Measurements from ENCODE around the gene NRGN. TPM values are rescaled to one million over a fixed set of nuclear protein-coding genes. Genes with fewer than 3 reads are reported as not detected.

NRGN gene
- polyA plus RNA-seq: 10 to 100 TPM in 1 of 3 donors, 1 to 10 TPM in 2; 1.2 to 17.0 (median 5.3) TPM

DNA sequence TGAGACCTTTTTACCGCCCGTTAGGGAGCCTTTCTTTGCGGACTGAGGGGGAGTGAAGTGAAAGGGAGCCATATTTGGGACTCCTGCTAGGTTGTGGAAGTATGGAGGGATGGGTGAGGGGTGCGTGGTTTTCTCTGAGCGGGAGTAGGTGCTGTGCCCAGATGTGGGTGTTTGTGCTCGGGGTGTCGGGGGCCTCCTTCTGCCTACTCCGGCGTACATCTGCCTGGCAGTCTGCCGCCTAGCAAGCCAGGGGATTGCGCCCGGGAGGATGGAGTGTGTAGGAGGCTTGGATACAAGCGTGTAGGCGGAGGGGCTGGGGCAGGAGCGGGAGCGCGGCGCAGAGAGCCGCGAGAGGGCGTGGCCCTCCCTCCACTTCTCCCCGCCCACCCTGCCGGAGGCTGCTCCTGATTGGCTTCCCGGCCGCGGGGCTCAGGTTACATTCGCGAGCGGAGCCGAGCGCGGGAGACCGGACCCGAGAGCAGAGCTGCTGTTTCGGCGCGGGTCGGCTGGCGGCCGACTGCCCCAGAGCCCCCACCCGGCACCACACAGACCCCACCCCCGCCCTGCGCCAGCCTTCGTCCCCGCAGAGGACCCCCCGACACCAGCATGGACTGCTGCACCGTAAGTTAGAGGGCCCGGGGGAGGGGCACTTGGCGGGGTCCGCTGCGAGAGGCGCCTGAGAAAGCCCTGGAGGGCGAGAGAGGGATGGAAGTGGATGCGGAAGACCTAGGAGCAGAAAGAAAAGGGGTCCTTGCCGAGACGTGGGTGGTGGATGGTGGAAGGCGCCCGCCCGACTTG is at the start of gene NRGN:
NRGN (plus strand) TSS at position 464 of the 798 bp plus-strand sequence; CDS start at position 607, 143 bp downstream.
- WGBS, 3 donors: 0 to 2% (median 2%) methylated on average over 56 to 59 of the region's 59 CpGs

DNA sequence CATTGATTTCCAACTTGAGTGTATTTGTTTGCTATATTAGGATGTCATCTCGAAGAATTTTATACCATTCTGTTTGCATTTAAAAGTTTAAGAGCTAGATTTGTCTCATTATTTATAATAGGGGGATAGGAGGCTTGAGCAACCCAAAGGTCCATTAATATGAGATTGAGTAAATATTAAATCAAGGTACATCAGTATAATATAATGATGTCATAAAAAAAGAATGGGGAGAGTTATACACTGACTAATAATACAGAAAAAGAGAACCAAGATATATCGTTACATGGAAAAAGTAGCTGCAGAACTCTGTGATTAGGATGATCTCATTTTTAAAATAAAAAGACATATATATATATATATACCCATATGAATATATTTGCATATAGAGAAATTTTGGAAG is 46.6 kb upstream of the NRGN start:
- WGBS, 3 donors: 95 to 97% (median 97%) methylated on average over 2 of the region's 2 CpGs
- no peak overlapping the region for H3K27ac ChIP-seq (ENCODE audit: low read depth, low read length)

More for the DNA sequence above, at the start of gene NRGN:
- H3K27ac ChIP-seq (ENCODE audit: low read depth, low read length): no peak within 1 kb of the TSS

DNA sequence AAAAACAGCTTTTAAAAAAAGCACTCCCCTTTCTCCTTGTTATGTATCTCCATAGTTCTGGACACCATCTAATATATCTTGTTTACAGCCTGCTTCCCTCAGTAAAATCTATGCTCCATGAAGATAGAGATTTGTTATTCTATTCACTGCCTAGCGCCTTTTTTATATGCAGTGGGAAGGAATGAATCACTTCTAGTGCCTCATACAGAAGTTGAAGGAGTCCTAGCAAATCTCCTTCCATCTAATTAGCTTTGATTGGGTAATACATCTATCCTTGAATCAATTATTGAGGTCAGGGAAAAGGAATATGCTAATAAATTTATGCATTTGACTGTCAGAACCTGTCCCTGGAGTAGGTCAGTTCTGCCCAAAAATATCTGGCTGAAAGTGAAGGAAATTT is 40.2 kb upstream of the NRGN start:
- H3K27ac ChIP-seq (ENCODE audit: low read depth, low read length): no peak overlapping the region
- WGBS, 3 donors: 80 to 92% (median 84%) methylated on average over 1 of the region's 1 CpG

DNA sequence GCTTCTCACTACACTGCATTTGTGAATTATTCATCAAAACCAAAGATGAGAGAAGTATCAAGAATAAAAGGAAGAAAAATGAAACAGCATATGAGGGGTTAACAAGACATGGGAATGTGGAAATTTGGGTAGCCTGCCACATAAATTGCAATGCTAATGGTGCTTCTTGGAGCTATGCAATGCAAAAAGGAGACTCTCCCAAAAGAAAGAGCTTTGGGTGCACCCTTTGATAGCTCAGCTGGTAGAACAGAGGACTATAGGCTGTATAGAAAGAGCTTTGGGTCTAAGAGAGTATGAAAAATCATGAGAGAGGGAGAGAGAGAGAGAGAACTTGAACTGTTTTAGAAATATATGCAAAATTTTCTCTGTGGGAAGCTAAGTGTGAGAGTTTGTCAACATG is 39.7 kb upstream of the NRGN start:
- no peak overlapping the region for H3K27ac ChIP-seq (ENCODE audit: low read depth, low read length)

DNA sequence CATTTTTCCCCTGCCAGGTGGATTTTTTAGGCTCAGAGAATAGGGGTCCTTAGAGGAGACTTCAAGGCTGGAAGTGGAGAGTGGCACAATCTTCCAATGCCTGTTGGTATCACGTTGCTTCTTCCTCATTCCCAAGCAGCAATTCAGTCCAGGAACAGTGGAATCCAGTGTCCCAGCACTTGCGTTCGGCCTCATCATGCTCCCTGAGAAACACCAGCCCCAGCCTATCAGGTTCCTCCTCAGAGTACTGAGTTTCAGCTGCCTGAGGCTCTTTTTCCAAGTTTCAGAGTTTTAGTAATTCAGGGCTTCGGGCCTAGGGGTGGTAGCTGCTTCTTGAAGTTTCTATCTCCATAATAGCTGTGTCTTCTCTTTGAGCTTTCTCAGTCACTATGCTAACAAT is 31.9 kb upstream of the NRGN start:
- WGBS, 3 donors: 81 to 90% (median 88%) methylated on average over 4 of the region's 4 CpGs
- no peak overlapping the region for H3K27ac ChIP-seq (ENCODE audit: low read depth, low read length)

DNA sequence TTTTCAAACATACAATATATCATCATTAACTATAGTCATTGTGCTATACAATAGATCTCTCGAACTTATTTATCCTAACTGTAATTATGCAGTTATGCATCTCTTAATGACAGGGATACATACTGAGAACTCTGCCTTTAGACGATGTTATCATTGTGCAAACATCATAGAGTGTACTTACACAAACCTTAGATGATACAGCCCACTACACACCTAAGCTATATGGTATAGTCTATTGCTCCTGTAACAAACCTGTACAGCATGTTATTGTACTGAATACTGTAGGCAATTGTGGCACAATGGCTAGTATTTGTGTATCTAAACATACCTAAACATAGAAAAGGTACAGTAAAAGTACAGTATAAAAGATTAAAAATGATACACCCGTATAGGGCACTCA is 27.4 kb upstream of the NRGN start:
- 51 to 88% (median 81%) methylated on average over 3 of the region's 3 CpGs for WGBS, 3 donors
- H3K27ac ChIP-seq (ENCODE audit: low read depth, low read length): no peak overlapping the region

DNA sequence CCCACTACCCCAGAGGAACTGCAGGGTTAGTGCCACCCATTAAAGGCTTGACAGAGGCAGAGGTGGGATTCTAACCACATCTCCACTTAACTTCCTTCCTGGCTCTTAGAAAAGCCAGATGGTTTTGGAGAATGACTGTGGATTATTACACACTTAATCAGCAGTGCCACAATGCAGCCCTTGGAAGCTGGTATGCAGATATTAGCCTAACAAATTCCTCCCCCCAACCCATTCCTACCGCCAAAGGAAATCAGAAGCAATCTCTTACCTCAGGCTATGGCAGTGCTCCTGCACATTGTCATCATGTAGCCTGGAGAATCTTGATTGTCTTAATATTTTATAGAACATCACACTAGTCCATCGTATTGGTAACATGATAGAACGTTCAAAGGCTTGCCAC is 23.2 kb upstream of the NRGN start:
- 47 to 56% (median 48%) methylated on average over 3 of the region's 3 CpGs for WGBS, 3 donors
- H3K27ac ChIP-seq (ENCODE audit: low read depth, low read length): no peak overlapping the region

DNA sequence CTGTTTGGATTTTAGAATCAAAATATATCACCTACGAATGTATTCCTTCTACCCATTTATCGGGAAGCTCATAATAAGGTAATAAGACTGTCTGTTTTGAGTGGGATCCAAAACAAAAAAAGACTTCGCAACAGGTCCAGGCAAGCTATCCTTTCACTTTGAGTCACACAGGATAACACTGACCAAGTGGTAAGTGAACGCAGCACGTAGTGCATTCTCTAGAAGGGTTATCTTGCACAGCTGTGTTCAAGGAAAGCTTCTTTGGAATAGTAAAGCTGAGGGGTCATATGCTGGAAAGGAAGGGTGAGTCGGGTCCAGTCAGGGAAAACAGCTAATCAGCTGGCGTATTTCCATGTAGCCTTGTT is 22.3 kb upstream of the NRGN start:
- whole genome bisulfite sequencing, 3 donors: 32 to 42% (median 33%) methylated on average over 7 of the region's 7 CpGs
- H3K27ac ChIP-seq (ENCODE audit: low read depth, low read length): no peak overlapping the region

DNA sequence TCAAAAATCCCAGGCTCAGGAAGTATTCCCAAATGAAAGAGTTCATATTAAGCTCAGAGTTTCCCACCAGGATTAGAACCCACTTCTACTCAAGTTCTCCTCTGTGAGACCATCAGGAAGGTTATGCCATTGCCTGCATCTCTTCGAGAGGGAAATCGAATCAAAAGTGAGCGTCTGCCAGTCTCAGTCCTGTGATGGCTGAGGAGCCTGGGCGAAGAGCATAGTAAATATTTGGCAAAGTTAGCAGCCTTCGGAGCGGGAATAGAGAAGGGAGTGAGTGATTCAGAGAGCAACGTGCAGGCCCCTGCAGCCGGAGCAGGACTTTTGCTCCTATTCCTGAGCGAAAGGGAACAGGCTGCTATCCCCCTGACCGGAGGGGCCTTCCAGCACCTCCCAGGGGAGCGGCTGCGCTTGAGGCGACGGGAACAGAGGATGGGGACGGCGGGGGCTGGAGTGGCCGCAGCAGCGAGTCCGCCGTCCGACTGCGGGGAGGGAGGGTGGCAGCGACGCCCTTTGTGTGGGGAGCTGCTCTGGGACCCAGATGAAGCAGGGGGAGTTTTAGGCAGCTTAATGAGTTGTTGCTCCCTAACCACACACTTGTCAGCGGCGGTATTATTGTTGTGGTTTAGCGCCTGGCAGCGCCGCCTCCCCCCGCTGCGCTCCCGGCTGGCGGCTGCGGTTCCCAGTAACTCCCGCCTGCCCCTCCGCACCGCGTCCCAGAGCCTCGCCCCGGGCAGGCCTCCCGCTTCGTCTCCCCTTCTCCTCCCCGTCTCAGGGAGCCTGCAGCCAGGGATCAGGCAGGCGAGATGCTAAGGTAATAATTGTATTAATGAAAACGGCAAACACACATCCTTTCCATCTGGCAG is 21.7 kb upstream of the NRGN start:
- 0 to 1% (median 1%) methylated on average over 39 to 45 of the region's 45 CpGs for WGBS, 3 donors

DNA sequence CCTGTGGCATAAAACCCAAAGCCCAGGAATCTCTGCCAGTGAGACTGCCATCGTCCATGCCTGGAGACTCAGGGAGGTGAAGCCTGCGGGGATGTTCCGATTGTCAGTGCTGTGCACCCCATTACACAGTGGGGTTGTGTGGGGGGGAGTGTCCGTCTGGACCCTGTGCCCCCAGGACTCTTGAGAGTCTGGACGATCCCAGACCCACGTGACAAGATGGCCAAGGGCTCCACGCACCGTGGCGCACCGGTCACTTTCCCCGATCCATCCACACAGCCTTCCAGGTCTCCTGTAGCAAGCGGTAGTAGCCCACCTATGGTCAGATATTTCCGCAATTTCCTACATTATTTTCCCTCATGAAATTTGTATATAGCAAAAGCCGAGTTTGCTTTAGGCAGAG is 20.9 kb upstream of the NRGN start:
- 21 to 62% (median 52%) methylated on average over 14 of the region's 14 CpGs for WGBS, 3 donors
- no peak overlapping the region for H3K27ac ChIP-seq (ENCODE audit: low read depth, low read length)

More for the DNA sequence above, 21.7 kb upstream of the NRGN start:
- H3K27ac ChIP-seq (ENCODE audit: low read depth, low read length): no peak overlapping the region

DNA sequence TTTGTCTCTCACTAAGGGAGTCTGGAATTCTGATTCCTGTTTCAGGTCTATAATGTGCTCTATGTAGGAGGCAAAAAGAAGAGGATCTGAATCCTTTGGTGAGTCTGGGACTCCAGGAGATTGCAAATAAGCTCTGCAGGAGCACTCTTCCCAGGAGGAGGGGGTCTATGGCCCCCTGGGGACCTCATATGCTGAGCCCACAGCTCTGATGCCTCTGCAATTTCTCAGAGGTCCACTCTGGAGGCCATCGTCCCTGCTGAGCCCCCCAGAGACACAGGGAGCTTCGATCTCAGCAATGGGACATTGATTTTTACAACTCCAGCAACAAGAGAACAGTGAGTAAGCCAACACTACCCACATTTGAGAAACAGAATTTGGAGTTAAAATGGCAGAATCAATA is 20.2 kb upstream of the NRGN start:
- H3K27ac ChIP-seq (ENCODE audit: low read depth, low read length): no peak overlapping the region
- WGBS, 3 donors: 34 to 68% (median 67%) methylated on average over 2 of the region's 2 CpGs

DNA sequence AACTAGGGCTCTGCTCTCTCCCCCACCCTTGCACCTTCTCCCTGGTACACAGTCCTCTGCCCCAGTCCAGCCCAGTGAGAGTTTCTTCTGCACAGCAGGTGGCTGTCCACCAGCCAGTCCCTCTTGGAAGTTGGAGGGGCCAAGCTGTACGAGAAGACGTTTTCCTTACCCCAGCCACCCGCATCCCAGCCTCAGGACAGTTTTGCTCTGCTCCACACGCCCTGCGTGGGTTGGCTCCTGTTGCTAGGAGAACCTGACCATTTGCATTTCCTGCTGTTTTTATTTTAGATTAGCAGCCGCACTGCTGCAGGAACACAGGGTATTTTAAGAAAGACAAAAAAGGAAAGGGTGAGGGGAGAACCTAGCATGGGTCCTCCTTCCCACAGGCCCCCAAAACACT is 17.6 kb upstream of the NRGN start:
- no peak overlapping the region for H3K27ac ChIP-seq (ENCODE audit: low read depth, low read length)
- WGBS, 3 donors: 34 to 51% (median 47%) methylated on average over 6 of the region's 6 CpGs

DNA sequence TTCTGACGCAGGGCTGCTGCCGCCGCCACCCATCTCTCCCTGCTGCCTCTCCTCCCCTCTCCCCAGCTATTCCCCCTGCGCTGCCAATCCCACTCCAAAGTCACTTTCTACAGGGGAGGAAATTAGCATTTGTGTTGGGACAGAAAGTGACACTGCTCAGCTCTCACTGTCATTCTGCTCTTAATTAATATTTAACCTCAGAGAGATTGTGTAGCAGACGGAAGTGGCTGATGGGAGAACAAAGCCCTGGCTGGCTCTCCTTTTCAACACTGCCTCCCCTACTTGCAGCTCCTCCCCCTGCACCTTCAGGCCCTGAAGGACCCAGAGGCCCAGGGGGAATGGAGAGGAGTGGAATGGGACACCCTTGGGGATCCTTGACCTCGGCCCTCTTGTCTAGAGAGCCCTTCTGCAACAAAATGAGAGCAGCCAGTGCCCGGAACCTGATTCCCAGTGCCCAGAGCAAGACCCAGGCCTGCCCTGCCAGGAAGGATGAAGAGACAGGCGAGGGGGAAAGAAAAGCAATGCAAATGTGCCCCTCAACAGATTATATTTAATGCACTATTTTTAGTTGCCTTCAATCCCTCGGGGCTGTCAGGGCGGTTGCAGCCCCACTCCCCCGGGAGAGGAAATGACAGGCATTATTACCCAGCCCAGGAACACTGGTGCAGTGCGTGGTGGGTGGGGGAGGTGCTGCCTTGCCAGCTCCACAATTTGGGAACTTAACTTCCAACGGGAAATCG is 14.6 kb upstream of the NRGN start:
- no peak overlapping the region for H3K27ac ChIP-seq (ENCODE audit: low read depth, low read length)
- 33 to 41% (median 40%) methylated on average over 14 of the region's 14 CpGs for WGBS, 3 donors

DNA sequence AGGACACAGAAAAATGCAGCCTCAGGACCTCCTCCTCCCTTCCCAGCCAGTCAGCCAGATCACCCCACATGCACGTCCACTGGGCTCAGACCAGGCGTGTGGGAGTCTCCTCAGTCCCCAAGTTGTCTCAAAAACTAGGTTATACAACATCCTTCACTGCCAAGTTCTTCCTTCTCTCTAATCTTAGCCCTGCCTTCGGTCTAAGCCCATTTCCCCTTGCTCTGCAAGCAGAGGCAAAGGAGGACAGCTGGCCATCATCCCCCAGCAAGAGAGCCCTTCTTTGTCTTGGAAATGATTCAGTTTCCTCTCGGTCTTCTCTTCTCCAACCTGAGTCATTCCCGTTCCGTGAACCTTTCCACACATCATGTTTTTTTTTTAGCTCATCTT is 14.0 kb upstream of the NRGN start:
- H3K27ac ChIP-seq (ENCODE audit: low read depth, low read length): no peak overlapping the region
- WGBS, 3 donors: 7 to 51% (median 13%) methylated on average over 6 of the region's 6 CpGs

DNA sequence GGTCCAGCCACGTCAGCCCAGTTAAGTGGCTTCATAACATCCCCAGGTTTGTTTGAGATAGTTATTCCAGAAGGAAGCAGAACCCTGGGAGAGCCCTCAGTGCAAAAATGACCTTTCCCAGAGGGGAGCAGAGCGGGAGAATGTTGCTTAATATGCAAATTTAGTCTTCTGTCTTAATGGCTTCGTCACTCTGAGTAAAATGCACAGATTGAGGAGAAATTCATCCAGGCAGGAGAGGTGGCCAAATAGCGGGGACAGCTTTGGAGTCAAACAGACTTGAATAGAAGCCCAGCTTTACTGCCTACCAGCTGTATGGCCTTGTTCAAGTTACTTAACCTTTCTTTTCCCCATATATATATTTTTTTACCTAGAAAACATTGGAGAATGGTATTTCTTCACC is 12.3 kb upstream of the NRGN start:
- no peak overlapping the region for H3K27ac ChIP-seq (ENCODE audit: low read depth, low read length)

DNA sequence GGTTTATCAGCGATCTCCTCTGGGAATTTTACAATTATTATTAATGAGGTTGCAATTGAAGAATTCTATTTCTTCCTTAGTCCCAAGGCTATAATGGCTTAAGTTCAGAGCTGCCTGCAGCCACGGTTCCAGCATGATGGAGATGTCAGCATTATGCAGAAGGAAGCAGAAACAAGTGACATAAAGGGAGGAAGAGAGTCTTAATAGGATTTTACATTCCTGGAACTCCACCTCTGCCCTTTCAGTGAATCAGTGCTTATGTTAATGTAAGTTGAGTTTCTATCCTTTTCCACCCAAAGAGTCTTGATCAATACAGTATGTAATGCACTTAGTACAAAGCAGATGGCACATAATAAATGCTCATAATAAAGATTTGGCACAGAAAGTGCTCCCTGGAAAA is 11.6 kb upstream of the NRGN start:
- no peak overlapping the region for H3K27ac ChIP-seq (ENCODE audit: low read depth, low read length)

More for the DNA sequence above, 12.3 kb upstream of the NRGN start:
- WGBS, 3 donors: 76 to 81% (median 81%) methylated on average over 4 of the region's 4 CpGs

DNA sequence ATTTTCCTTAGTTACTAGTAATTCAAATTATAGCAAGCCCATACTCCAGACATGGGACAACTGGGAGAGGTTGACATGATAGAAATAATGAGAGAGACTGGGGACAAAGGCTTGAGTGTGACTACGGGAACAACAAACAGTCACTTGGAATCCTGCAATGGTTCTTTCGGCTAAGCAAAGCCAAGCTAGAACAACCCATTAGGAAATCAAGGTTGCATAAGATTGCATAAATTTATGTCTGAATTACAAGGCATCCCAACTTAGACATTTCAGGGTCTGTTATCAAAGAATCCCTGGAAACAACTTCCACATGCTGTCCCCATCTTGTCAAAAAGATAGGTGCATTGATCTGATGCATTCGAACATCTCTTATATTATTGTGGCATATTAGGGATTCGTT is 10.2 kb upstream of the NRGN start:
- H3K27ac ChIP-seq (ENCODE audit: low read depth, low read length): no peak overlapping the region
- WGBS, 3 donors: 69 to 89% (median 78%) methylated on average over 4 of the region's 4 CpGs

More for the DNA sequence above, 11.6 kb upstream of the NRGN start:
- WGBS, 3 donors: 75 to 90% (median 86%) methylated on average over 2 of the region's 2 CpGs

DNA sequence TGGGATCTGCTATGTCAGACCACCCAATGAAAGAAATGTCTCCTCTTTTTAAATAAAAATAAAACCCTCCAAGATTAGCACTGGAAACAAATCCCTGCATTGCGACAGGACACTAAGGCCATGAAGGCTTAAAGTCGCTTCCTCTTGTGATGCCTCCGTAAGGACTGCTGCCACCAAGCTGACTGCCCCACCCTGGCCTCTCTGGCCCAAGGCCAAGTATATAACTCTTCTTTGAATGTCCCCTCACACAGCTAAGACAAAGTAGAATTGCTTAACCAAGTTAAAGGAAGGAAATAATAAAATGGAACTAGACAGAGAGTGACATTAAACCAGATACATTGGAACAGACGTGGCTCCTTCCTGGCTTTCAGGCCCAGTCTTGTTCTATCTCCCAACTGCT is 7.5 kb upstream of the NRGN start:
- WGBS, 3 donors: 53 to 94% (median 60%) methylated on average over 4 of the region's 4 CpGs
- H3K27ac ChIP-seq (ENCODE audit: low read depth, low read length): no peak overlapping the region

DNA sequence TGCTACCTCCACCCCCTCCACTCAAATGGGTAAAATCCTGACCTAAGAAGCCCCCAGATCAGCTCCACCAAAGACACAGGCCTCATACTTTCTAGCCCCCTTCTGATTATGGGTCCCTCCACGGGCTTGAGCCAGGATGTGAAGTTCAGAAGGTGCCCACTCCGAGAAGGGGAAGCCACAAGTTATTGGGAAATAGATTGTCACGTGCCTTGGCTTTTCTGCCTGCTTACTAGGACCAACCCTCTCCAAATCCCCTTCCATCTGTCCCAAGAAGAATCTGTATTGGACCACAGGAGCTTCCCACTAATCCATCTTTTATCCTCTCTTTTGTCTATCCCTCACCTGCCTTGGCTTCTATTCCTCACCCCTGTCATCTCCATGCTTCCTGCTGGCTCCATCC is 3.0 kb upstream of the NRGN start:
- 54 to 58% (median 57%) methylated on average over 3 of the region's 3 CpGs for WGBS, 3 donors
- H3K27ac ChIP-seq (ENCODE audit: low read depth, low read length): no peak overlapping the region

Measured in adipose tissue (tissue), 3 donors.